WTC11 (cell line): ENCODE measurements around the gene SPATS2. TPM values are rescaled to one million over a fixed set of nuclear protein-coding genes. Genes with fewer than 3 reads are reported as not detected.
A peak's percentile ranks its signal among the peaks of the same experiment; 100 is the strongest.

ENCODE experiments used
- ATAC-seq: fragments of 200-7000 bp; cut with Tn5 transposase; 2 replicates; pipeline ENCODE4 v1.10.0; 2021; ENCODE audit warnings: mild to moderate bottlenecking, moderate library complexity
- CTCF ChIA-PET: fragments of 300-600 bp; sonication (Branson Sonifier 250); formaldehyde crosslinking; loops from one replicate; lab custom pipeline; 2021; ENCODE audit warnings: antibody characterized with exemption; lab: Charles Lee
- POLR2A ChIA-PET: fragments of 350-600 bp; sonication (Branson Sonifier 250); formaldehyde crosslinking; loops from one replicate; lab custom pipeline; 2021; ENCODE audit warnings: antibody characterized with exemption; lab: Charles Lee
- DNase-seq: peaks from one replicate; pipeline ENCODE4 v3.0.0; 2021; ENCODE audit warnings: low spot score
- H3K27ac Mint-ChIP-seq: 2 replicates; pipeline ENCODE4 v1.8.0; 2021; ENCODE audit warnings: mixed read lengths
- H3K27me3 Mint-ChIP-seq: 2 replicates; pipeline ENCODE4 v1.8.0; 2021; ENCODE audit warnings: low read depth, mild to moderate bottlenecking, moderate library complexity, mixed read lengths
- H3K36me3 Mint-ChIP-seq: 2 replicates; pipeline ENCODE4 v1.8.0; 2021; ENCODE audit warnings: mixed read lengths
- H3K4me1 Mint-ChIP-seq: 2 replicates; pipeline ENCODE4 v1.8.0; 2022; ENCODE audit warnings: mixed read lengths
- H3K4me3 Mint-ChIP-seq: 2 replicates; pipeline ENCODE4 v1.8.0; 2021; ENCODE audit warnings: mild to moderate bottlenecking, moderate library complexity, mixed read lengths
- H3K9me3 Mint-ChIP-seq: 2 replicates; pipeline ENCODE4 v1.8.0; 2021; ENCODE audit warnings: mixed read lengths
- EMX1 ChIP-seq: fragments of 250-450 bp; sonication (Bioruptor Pico); IDR thresholded peaks from 2 replicates; pipeline ENCODE4 v1.8.0; 2021; ENCODE audit warnings: mild to moderate bottlenecking
- FOXJ3 ChIP-seq: sonication (generic); formaldehyde crosslinking; IDR thresholded peaks from 2 replicates; pipeline ENCODE4 v1.9.0; 2021; ENCODE audit warnings: missing genetic modification reagents, mild to moderate bottlenecking, borderline replicate concordance
- GRHL2 ChIP-seq: fragments of 250-450 bp; sonication (Bioruptor Pico); IDR thresholded peaks from 2 replicates; pipeline ENCODE4 v1.8.0; 2022; ENCODE audit warnings: mild to moderate bottlenecking, moderate library complexity; ENCODE audit not compliant: insufficient replicate concordance, severe bottlenecking
- IRF2 ChIP-seq: sonication (generic); formaldehyde crosslinking; IDR thresholded peaks from 2 replicates; pipeline ENCODE4 v1.8.0; 2022; ENCODE audit warnings: low read depth, missing genetic modification reagents, borderline replicate concordance
- NR2C2 ChIP-seq: sonication (generic); formaldehyde crosslinking; IDR thresholded peaks from 2 replicates; pipeline ENCODE4 v1.8.0; 2022; ENCODE audit warnings: mild to moderate bottlenecking, missing genetic modification reagents
- SMAD3 ChIP-seq: sonication (generic); formaldehyde crosslinking; IDR thresholded peaks from 2 replicates; pipeline ENCODE4 v1.8.0; 2022; ENCODE audit warnings: missing genetic modification reagents, mild to moderate bottlenecking, borderline replicate concordance
- SMAD4 ChIP-seq: sonication (generic); formaldehyde crosslinking; IDR thresholded peaks from 2 replicates; pipeline ENCODE4 v1.8.0; 2022; ENCODE audit warnings: mild to moderate bottlenecking, missing genetic modification reagents
- TEAD1 ChIP-seq: sonication (generic); formaldehyde crosslinking; IDR thresholded peaks from 2 replicates; pipeline ENCODE4 v1.8.0; 2022; ENCODE audit warnings: mild to moderate bottlenecking, missing genetic modification reagents
- TEAD4 ChIP-seq: sonication (generic); formaldehyde crosslinking; IDR thresholded peaks from 2 replicates; pipeline ENCODE4 v1.8.0; 2022; ENCODE audit warnings: mild to moderate bottlenecking, missing genetic modification reagents
- ZNF263 ChIP-seq: sonication (generic); formaldehyde crosslinking; IDR thresholded peaks from 2 replicates; pipeline ENCODE4 v1.8.1; 2022; ENCODE audit warnings: low read depth, mild to moderate bottlenecking, moderate library complexity, missing genetic modification reagents
- total RNA-seq: library from RNA; stranded (reverse); gene quantifications from 3 replicates; pipeline ENCODE4 v1.2.3, GENCODE V29; 2021
- TF ChIP-seq, protein P1 (sequence below): sonication (generic); formaldehyde crosslinking; IDR thresholded peaks from 2 replicates; pipeline ENCODE4 v1.8.0; 2022; ENCODE audit warnings: mild to moderate bottlenecking, missing genetic modification reagents
- TF ChIP-seq, protein P2 (sequence below): fragments of 250-450 bp; sonication (Bioruptor Pico); IDR thresholded peaks from 2 replicates; pipeline ENCODE4 v2.1.2; 2022; ENCODE audit warnings: mild to moderate bottlenecking, moderate library complexity
- TF ChIP-seq, protein P3 (sequence below): fragments of 250-450 bp; sonication (Bioruptor Pico); IDR thresholded peaks from 2 replicates; pipeline ENCODE4 v1.9.0; 2021; ENCODE audit warnings: mild to moderate bottlenecking, borderline replicate concordance
- TF ChIP-seq, protein P4 (sequence below): fragments of 250-450 bp; sonication (Bioruptor Pico); conservative IDR thresholded peaks from 2 replicates; pipeline ENCODE4 v1.9.0; 2021; ENCODE audit warnings: mild to moderate bottlenecking
- TF ChIP-seq, protein P5 (sequence below): sonication (generic); formaldehyde crosslinking; IDR thresholded peaks from 2 replicates; pipeline ENCODE4 v1.8.1; 2023; ENCODE audit warnings: mild to moderate bottlenecking, missing genetic modification reagents
- TF ChIP-seq, protein P6 (sequence below): sonication (generic); formaldehyde crosslinking; IDR thresholded peaks from 2 replicates; pipeline ENCODE4 v1.8.1; 2023; ENCODE audit warnings: mild to moderate bottlenecking, missing genetic modification reagents, borderline replicate concordance

The SPATS2 gene
- total RNA-seq, 1 experiment from 2014 or later = 25.9 TPM

DNA sequence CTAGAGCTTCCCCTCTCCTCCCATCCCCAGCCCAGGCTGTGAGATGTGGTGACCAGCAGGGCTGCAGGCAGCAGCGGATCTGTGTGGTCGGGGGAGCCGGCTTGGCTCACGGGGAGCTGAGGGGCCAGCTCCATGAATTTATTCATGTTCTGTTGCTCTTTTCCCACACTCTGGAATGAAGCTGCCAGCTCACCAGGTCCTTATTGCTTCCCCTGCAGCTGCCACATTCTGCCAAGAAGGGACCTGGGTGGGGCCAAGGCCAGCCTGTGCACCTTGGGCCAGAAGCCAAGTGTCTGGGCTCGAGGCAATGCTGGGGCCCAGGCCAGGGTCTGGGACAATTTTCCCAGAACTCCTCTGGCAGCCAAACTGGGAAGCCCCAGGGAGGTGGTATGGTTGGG is 27.8 kb upstream of the SPATS2 start:
- ATAC-seq = no peak
- Mint-ChIP-seq H3K36me3 (no peaks in the 10 kb centered on the region; the same call in 1 of the 2 replicates), H3K27ac (no peak overlapping the region), H3K4me1 (peaks cover 49% of the 10 kb centered on the region), H3K9me3 (no peaks in the 10 kb centered on the region), H3K27me3 (peaks cover 98% of the 10 kb centered on the region), H3K4me3 (no peak overlapping the region)
- CTCF ChIA-PET = interaction anchor here (0.7 to 6.1 kb wide), 10 partner anchors 9 to 241 kb away, joined by 3 to 112 read pairs (median 4); partner anchors contain the start of genes DNAJC22 and PRPH
- POLR2A ChIA-PET = no interaction called here
- TF ChIP-seq ZNF263 (CRISPR knock-in tag) = no peak
- 0 out of 2 replicates have a peak, but pooled peaks have one; percentile 20 for TF ChIP-seq SMAD4 (CRISPR knock-in tag)
- DNase-seq = peak; percentile 49

DNA sequence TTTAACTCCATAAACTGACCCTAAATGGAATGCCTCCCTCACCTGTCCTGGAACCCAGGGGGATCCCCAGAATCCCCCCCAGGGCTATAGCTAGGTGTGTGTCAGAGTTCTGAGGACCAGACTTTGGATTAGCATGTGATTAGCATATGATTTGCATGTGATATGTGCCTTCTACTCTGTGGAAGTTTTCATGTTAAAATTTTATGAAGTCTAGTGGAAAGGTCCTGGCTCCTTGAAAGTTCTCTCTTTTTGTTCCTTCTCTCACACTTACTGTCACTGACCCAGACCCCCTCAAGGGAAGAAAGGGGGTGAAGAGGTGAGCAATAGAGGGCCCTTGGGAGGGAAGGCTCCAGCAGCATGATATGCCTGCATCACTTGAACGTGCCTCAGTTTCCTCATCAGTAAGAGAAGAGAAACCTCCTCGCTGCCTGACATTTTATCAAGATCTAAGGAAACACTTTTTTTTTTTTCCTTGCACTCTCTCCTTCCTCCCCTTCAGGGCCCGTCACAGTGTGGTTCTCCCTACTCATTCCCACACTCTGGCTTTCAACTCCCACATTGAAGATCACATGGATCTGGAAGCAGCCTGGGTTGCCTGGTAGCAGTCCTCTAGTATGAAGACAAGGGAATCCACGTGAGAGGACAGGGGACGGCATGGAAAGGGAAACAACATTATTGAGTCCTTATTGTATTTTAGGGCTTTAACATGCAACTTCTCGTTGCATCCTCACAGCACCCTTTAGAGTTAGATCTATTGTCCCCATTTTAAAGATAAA is 27.0 kb upstream of the SPATS2 start:
- H3K27ac Mint-ChIP-seq = no peak overlapping the region
- H3K4me3 Mint-ChIP-seq = peak overlapping the region; percentile 67; the same call in 1 of the 2 replicates
- H3K36me3 Mint-ChIP-seq = no peaks in the 10 kb centered on the region; the same call in 1 of the 2 replicates
- peaks cover 98% of the 10 kb centered on the region for H3K27me3 Mint-ChIP-seq
- ChIA-PET POLR2A (no interaction called here), CTCF (interaction anchor here (1.4 to 6.1 kb wide), 7 partner anchors 8 to 213 kb away, joined by 3 to 264 read pairs (median 111); partner anchors contain the start of genes DNAJC22 and PRPH)
- H3K4me1 Mint-ChIP-seq = peaks cover 49% of the 10 kb centered on the region
- DNase-seq (no peak), ATAC-seq (no peak)
- H3K9me3 Mint-ChIP-seq = no peaks in the 10 kb centered on the region
- TF ChIP-seq TEAD1 (CRISPR knock-in tag) (no peak), FOXJ3 (CRISPR knock-in tag) (no peak), SMAD4 (CRISPR knock-in tag) (no peak), IRF2 (no peak), GRHL2 (CRISPR knock-in tag) (no peak), NR2C2 (CRISPR knock-in tag) (no peak), EMX1 (CRISPR knock-in tag) (no peak), SMAD3 (CRISPR knock-in tag) (no peak), TEAD4 (no peak)
- TF ChIP-seq, protein P1, sequence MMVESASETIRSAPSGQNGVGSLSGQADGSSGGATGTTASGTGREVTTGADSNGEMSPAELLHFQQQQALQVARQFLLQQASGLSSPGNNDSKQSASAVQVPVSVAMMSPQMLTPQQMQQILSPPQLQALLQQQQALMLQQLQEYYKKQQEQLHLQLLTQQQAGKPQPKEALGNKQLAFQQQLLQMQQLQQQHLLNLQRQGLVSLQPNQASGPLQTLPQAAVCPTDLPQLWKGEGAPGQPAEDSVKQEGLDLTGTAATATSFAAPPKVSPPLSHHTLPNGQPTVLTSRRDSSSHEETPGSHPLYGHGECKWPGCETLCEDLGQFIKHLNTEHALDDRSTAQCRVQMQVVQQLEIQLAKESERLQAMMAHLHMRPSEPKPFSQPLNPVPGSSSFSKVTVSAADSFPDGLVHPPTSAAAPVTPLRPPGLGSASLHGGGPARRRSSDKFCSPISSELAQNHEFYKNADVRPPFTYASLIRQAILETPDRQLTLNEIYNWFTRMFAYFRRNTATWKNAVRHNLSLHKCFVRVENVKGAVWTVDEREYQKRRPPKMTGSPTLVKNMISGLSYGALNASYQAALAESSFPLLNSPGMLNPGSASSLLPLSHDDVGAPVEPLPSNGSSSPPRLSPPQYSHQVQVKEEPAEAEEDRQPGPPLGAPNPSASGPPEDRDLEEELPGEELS (CRISPR knock-in tag) = no peak
- TF ChIP-seq, protein P2, sequence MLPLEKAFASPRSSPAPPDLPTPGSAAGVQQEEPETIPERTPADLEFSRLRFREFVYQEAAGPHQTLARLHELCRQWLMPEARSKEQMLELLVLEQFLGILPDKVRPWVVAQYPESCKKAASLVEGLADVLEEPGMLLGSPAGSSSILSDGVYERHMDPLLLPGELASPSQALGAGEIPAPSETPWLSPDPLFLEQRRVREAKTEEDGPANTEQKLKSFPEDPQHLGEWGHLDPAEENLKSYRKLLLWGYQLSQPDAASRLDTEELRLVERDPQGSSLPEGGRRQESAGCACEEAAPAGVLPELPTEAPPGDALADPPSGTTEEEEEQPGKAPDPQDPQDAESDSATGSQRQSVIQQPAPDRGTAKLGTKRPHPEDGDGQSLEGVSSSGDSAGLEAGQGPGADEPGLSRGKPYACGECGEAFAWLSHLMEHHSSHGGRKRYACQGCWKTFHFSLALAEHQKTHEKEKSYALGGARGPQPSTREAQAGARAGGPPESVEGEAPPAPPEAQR (CRISPR knock-in tag) = no peak
- TF ChIP-seq, protein P3, sequence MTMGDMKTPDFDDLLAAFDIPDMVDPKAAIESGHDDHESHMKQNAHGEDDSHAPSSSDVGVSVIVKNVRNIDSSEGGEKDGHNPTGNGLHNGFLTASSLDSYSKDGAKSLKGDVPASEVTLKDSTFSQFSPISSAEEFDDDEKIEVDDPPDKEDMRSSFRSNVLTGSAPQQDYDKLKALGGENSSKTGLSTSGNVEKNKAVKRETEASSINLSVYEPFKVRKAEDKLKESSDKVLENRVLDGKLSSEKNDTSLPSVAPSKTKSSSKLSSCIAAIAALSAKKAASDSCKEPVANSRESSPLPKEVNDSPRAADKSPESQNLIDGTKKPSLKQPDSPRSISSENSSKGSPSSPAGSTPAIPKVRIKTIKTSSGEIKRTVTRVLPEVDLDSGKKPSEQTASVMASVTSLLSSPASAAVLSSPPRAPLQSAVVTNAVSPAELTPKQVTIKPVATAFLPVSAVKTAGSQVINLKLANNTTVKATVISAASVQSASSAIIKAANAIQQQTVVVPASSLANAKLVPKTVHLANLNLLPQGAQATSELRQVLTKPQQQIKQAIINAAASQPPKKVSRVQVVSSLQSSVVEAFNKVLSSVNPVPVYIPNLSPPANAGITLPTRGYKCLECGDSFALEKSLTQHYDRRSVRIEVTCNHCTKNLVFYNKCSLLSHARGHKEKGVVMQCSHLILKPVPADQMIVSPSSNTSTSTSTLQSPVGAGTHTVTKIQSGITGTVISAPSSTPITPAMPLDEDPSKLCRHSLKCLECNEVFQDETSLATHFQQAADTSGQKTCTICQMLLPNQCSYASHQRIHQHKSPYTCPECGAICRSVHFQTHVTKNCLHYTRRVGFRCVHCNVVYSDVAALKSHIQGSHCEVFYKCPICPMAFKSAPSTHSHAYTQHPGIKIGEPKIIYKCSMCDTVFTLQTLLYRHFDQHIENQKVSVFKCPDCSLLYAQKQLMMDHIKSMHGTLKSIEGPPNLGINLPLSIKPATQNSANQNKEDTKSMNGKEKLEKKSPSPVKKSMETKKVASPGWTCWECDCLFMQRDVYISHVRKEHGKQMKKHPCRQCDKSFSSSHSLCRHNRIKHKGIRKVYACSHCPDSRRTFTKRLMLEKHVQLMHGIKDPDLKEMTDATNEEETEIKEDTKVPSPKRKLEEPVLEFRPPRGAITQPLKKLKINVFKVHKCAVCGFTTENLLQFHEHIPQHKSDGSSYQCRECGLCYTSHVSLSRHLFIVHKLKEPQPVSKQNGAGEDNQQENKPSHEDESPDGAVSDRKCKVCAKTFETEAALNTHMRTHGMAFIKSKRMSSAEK (CRISPR knock-in tag) = no peak
- TF ChIP-seq, protein P4, sequence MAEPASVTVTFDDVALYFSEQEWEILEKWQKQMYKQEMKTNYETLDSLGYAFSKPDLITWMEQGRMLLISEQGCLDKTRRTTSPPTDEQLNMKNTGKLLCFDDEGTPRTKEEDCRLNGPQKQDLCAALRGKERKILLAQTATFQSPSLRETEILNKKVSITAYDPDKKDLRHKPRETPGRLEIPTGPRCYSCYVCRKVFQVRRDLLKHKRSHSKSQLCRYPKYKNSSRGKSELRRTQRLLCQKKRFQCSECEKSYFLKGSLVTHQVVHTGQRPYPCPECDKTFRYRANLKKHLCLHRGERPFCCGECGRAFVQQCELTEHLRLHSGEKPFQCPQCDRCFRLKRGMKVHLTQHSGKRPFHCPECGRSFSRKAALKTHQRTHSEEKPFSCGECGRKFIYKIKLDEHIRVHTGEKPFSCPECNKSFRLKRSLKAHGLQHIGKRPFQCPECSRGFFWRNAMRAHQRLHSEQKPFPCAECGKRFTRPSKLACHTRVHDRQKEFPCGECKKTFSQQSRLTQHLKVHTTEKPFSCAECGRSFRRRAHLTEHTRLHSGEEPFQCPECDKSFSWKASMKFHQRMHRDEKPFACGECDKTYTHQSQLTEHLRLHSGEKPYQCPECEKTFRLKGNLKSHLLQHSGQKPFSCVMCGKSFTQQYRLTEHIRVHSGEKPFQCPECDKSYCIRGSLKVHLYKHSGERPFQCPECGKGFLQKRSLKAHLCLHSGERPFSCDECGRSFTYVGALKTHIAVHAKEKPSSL = no peak
- TF ChIP-seq, protein P5, sequence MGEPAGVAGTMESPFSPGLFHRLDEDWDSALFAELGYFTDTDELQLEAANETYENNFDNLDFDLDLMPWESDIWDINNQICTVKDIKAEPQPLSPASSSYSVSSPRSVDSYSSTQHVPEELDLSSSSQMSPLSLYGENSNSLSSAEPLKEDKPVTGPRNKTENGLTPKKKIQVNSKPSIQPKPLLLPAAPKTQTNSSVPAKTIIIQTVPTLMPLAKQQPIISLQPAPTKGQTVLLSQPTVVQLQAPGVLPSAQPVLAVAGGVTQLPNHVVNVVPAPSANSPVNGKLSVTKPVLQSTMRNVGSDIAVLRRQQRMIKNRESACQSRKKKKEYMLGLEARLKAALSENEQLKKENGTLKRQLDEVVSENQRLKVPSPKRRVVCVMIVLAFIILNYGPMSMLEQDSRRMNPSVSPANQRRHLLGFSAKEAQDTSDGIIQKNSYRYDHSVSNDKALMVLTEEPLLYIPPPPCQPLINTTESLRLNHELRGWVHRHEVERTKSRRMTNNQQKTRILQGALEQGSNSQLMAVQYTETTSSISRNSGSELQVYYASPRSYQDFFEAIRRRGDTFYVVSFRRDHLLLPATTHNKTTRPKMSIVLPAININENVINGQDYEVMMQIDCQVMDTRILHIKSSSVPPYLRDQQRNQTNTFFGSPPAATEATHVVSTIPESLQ (CRISPR knock-in tag) = no peak
- TF ChIP-seq, protein P6, sequence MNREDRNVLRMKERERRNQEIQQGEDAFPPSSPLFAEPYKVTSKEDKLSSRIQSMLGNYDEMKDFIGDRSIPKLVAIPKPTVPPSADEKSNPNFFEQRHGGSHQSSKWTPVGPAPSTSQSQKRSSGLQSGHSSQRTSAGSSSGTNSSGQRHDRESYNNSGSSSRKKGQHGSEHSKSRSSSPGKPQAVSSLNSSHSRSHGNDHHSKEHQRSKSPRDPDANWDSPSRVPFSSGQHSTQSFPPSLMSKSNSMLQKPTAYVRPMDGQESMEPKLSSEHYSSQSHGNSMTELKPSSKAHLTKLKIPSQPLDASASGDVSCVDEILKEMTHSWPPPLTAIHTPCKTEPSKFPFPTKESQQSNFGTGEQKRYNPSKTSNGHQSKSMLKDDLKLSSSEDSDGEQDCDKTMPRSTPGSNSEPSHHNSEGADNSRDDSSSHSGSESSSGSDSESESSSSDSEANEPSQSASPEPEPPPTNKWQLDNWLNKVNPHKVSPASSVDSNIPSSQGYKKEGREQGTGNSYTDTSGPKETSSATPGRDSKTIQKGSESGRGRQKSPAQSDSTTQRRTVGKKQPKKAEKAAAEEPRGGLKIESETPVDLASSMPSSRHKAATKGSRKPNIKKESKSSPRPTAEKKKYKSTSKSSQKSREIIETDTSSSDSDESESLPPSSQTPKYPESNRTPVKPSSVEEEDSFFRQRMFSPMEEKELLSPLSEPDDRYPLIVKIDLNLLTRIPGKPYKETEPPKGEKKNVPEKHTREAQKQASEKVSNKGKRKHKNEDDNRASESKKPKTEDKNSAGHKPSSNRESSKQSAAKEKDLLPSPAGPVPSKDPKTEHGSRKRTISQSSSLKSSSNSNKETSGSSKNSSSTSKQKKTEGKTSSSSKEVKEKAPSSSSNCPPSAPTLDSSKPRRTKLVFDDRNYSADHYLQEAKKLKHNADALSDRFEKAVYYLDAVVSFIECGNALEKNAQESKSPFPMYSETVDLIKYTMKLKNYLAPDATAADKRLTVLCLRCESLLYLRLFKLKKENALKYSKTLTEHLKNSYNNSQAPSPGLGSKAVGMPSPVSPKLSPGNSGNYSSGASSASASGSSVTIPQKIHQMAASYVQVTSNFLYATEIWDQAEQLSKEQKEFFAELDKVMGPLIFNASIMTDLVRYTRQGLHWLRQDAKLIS (CRISPR knock-in tag) = no peak
